K562 (cell line): Measurements from ENCODE around the gene SURF4. TPM values are rescaled to one million over a fixed set of nuclear protein-coding genes. Genes with fewer than 3 reads are reported as not detected.

Experiments
- ATAC-seq: fragments of 200-7000 bp; cut with Tn5 transposase; 3 replicates; pipeline ENCODE4 v1.9.1; 2020; ENCODE audit warnings: moderate library complexity
- BruUV-seq: library from RNA; stranded (reverse); fragments of 400-500 nt; replicated peaks from 2 replicates; lab custom pipeline; 2021; lab: Mats Ljungman, UMichigan
- CTCF ChIA-PET: fragments of 300-600 bp; formaldehyde crosslinking; extraction: SDS; loops from one replicate; lab custom pipeline; 2021; ENCODE audit warnings: low intra/inter-chr PET ratio; lab: Yijun Ruan, JAX
- POLR2A ChIA-PET: fragments of 300-600, 350-650 bp; sonication (Branson Sonifier 250); formaldehyde crosslinking; extraction: SDS; loops from one replicate; lab custom pipeline; 2021; ENCODE audit warnings: antibody characterized with exemption, inconsistent platforms; lab: Yijun Ruan, JAX
- DNase-seq, 4 experiments: peaks; one replicate each; pipeline versions ENCODE4 v3.0.0 to v3.0.0-alpha.2; 2011 to 2018; ENCODE audit warnings: low spot score in 3 of 4, mixed read lengths in 3 of 4; ENCODE audit errors: extremely low read depth in 1 of 4
- FAIRE-seq: peaks from 2 replicates; lab custom pipeline; 2011; peaks lifted over from hg19 to GRCh38; lab: Jason Lieb, UNC
- H2AFZ ChIP-seq: 2 replicates; pipeline ENCODE4 v1.6.0; 2011; ENCODE audit warnings: low read depth, low read length, control low read depth, inconsistent platforms
- H3K27ac ChIP-seq: fragments of 200-600 bp; 3 replicates; pipeline ENCODE4 v1.8.0; 2011; ENCODE audit warnings: low read depth, mild to moderate bottlenecking, control low read depth, inconsistent platforms, low read length, moderate library complexity, mixed read lengths; ENCODE audit errors: extremely low read depth
- H3K27me3 ChIP-seq, 2 experiments: fragments of 300-600 bp in 1 of 2; 2 replicates in 1 of 2; 3 replicates in 1 of 2; pipeline versions ENCODE4 v1.6.0 to v1.8.0; 2011; ENCODE audit warnings: inconsistent platforms in 2 of 2, low read length in 2 of 2, mild to moderate bottlenecking in 1 of 2, mixed read lengths in 1 of 2, moderate library complexity in 1 of 2; ENCODE audit not compliant: control insufficient read depth in 2 of 2, insufficient read depth in 2 of 2
- H3K36me3 ChIP-seq: fragments of 300-600 bp; 3 replicates; pipeline ENCODE4 v1.8.0; 2011; ENCODE audit warnings: mild to moderate bottlenecking, low read length, inconsistent platforms; ENCODE audit not compliant: control insufficient read depth, insufficient read depth
- H3K4me1 ChIP-seq, 2 experiments: fragments of 200-600 bp in 1 of 2; replicated peaks in 1 of 2; 2 replicates in 1 of 2; 3 replicates in 1 of 2; pipeline versions ENCODE4 v1.5.1 to v1.8.0; 2011; ENCODE audit warnings: inconsistent platforms in 2 of 2, low read length in 2 of 2, mild to moderate bottlenecking in 1 of 2, mixed read lengths in 1 of 2, moderate library complexity in 1 of 2; ENCODE audit not compliant: control insufficient read depth in 2 of 2, insufficient read depth in 2 of 2
- H3K4me2 ChIP-seq: 2 replicates; pipeline ENCODE4 v1.6.1; 2011; ENCODE audit warnings: low read length, control low read depth, inconsistent platforms, mixed read lengths; ENCODE audit not compliant: insufficient read depth
- H3K4me3 ChIP-seq: fragments of 200-600 bp; sonication (generic), shearing (Covaris generic); 2 replicates; pipeline ENCODE4 v1.5.1; 2016; ENCODE audit warnings: control low read depth, inconsistent platforms
- H3K79me2 ChIP-seq: fragments of 200-600 bp; 3 replicates; pipeline ENCODE4 v1.8.0; 2011; ENCODE audit warnings: low read length, inconsistent platforms; ENCODE audit not compliant: control insufficient read depth, insufficient read depth
- H3K9ac ChIP-seq, 2 experiments: 2 replicates each; pipeline versions ENCODE4 v1.6.0 to v1.6.1; 2011; ENCODE audit warnings: low read depth in 2 of 2, low read length in 2 of 2, control low read depth in 1 of 2, inconsistent platforms in 1 of 2, mild to moderate bottlenecking in 1 of 2, mixed read lengths in 1 of 2; ENCODE audit not compliant: insufficient read depth in 1 of 2
- H3K9me1 ChIP-seq: one replicate; pipeline ENCODE4 v1.6.0; 2011; ENCODE audit warnings: inconsistent platforms, mild to moderate bottlenecking, low read length, moderate library complexity; ENCODE audit not compliant: control insufficient read depth, insufficient read depth
- H3K9me3 ChIP-seq: replicated peaks from 2 replicates; pipeline ENCODE4 v1.5.1; 2011; ENCODE audit warnings: low read depth, low read length, inconsistent platforms; ENCODE audit not compliant: control insufficient read depth, insufficient read depth
- H4K20me1 ChIP-seq: replicated peaks from 2 replicates; pipeline ENCODE4 v1.6.1; 2011; ENCODE audit warnings: low read length, inconsistent platforms, mixed read lengths; ENCODE audit not compliant: control insufficient read depth, insufficient read depth
- ERF ChIP-seq: fragments of 450-650 bp; formaldehyde crosslinking; IDR thresholded peaks from 2 replicates; pipeline ENCODE4 v1.4.0; 2020; ENCODE audit warnings: mild to moderate bottlenecking, mixed read lengths
- FOSL1 ChIP-seq: fragments of 200-800 bp; sonication (Bioruptor generic); conservative IDR thresholded peaks from 2 replicates; pipeline ENCODE4 v1.6.1; 2016; ENCODE audit warnings: missing genetic modification characterization, missing compliant biosample characterization
- FOXK1 ChIP-seq: sonication (generic); formaldehyde crosslinking; IDR thresholded peaks from 2 replicates; pipeline ENCODE4 v1.8.0; 2022; ENCODE audit warnings: missing genetic modification reagents, mild to moderate bottlenecking, borderline replicate concordance
- GTF2A2 ChIP-seq: IDR thresholded peaks from 2 replicates; pipeline ENCODE4 v1.6.1; 2016; ENCODE audit warnings: mild to moderate bottlenecking, missing genetic modification characterization, missing compliant biosample characterization
- MAZ ChIP-seq, 2 experiments: fragments of 450-650 bp in 1 of 2; sonication (generic) in 1 of 2; formaldehyde crosslinking; IDR thresholded peaks in 1 of 2; conservative IDR thresholded peaks in 1 of 2; 2 replicates each; pipeline versions ENCODE4 v1.4.0 to v1.5.0; 2020; ENCODE audit warnings: mild to moderate bottlenecking in 1 of 2, missing genetic modification reagents in 1 of 2
- POLR2G ChIP-seq: fragments of 200-400 bp; formaldehyde crosslinking; IDR thresholded peaks from 2 replicates; pipeline ENCODE4 v1.6.1; 2017; ENCODE audit warnings: low read depth, mild to moderate bottlenecking, antibody characterized with exemption, low read length, moderate library complexity
- RBFOX2 ChIP-seq: fragments of 200-400 bp; formaldehyde crosslinking; IDR thresholded peaks from 2 replicates; pipeline ENCODE4 v1.6.1; 2017; ENCODE audit warnings: low read depth, mild to moderate bottlenecking, low read length, moderate library complexity
- SMAD1 ChIP-seq: fragments of 150-350 bp; IDR thresholded peaks from 2 replicates; pipeline ENCODE4 v1.6.1; 2014; ENCODE audit warnings: low read length, low read depth; ENCODE audit not compliant: partially characterized antibody
- TAF1 ChIP-seq: IDR thresholded peaks from 2 replicates; pipeline ENCODE4 v1.6.1; 2011; ENCODE audit warnings: mild to moderate bottlenecking, low read length, moderate library complexity; ENCODE audit not compliant: insufficient read depth, control insufficient read depth, severe bottlenecking; ENCODE audit errors: extremely low read depth
- ZBTB1 ChIP-seq: sonication (generic); formaldehyde crosslinking; IDR thresholded peaks from 2 replicates; pipeline ENCODE4 v1.8.1; 2023; ENCODE audit warnings: missing genetic modification reagents, low read depth, mild to moderate bottlenecking, borderline replicate concordance
- ZNF764 ChIP-seq: fragments of 250-450 bp; sonication (Bioruptor Pico); IDR thresholded peaks from 2 replicates; pipeline ENCODE4 v1.4.0; 2020; ENCODE audit warnings: low read depth, mild to moderate bottlenecking, moderate library complexity
- WGBS: fragments of 100-300 bp; shearing (Covaris generic); methylation state at CpG from one replicate; pipeline ENCODE4 v1.1.6; 2016; ENCODE audit warnings: low coverage, mixed read lengths; ENCODE audit not compliant: insufficient coverage; ENCODE audit errors: missing lambda C conversion rate; 5-methylcytosine and 5-hydroxymethylcytosine counted together
- in situ Hi-C: fragments of 300-500 bp; cut with MboI; formaldehyde crosslinking; loops from 4 replicates; pipeline ENCODE4 v1.15.0; 2018; ENCODE audit warnings: inconsistent platforms, mixed read lengths
- intact Hi-C: fragments of 100-400 bp; cut with micrococcal nuclease; formaldehyde crosslinking; loops from 2 replicates; pipeline ENCODE4 v1.14.2; 2022
- polyA plus RNA-seq, 8 experiments: library from polyadenylated mRNA; depleted of rRNA in 4 of 8; stranded (reverse) in 5 of 8; unstranded in 3 of 8; fragments of >200 nt; fragmentation: Nextera tagmentation in 2 of 8; fragmentation: Illumina TruSeq in 1 of 8; extraction: Ambion mirVana in 2 of 8; extraction: Trizol in 1 of 8; gene quantifications; 2 replicates each; pipeline versions ENCODE4 v1.2.1 to v1.2.3, GENCODE V29; 2011 to 2014; ENCODE audit warnings: inconsistent platforms in 1 of 8, missing spikeins in 1 of 8
- total RNA-seq, 7 experiments: library from RNA; depleted of rRNA in 6 of 7; stranded (reverse); fragments of >200 nt in 6 of 7; fragmentation: Illumina TruSeq in 2 of 7; extraction: Trizol in 2 of 7; gene quantifications; 2 replicates each; pipeline versions ENCODE4 v1.2.1 to v1.2.3, GENCODE V29; 2011 to 2021; ENCODE audit warnings: low replicate concordance in 1 of 7
- TF ChIP-seq, protein P1 (sequence below): fragments of 250-450 bp; sonication (Bioruptor Pico); IDR thresholded peaks from 2 replicates; pipeline ENCODE4 v1.4.0; 2020; ENCODE audit warnings: borderline replicate concordance

SURF4 gene
- total and polyA plus RNA-seq, 9 of the 15 experiments (the other 6 are each of a cell fraction or from before 2014, with no cell fraction given): 8.4 to 176 (median 130) TPM

GRCh38 chr9:133372144-133372543 is 3.7 kb downstream of the SURF4 start (continued):
- no peak for TF ChIP-seq FOXK1 (CRISPR knock-in tag)
- TF ChIP-seq, protein P1, sequence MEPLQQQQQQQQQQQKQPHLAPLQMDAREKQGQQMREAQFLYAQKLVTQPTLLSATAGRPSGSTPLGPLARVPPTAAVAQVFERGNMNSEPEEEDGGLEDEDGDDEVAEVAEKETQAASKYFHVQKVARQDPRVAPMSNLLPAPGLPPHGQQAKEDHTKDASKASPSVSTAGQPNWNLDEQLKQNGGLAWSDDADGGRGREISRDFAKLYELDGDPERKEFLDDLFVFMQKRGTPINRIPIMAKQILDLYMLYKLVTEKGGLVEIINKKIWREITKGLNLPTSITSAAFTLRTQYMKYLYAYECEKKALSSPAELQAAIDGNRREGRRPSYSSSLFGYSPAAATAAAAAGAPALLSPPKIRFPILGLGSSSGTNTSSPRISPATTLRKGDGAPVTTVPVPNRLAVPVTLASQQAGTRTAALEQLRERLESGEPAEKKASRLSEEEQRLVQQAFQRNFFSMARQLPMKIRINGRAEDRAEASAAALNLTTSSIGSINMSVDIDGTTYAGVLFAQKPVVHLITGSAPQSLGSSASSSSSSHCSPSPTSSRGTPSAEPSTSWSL (CRISPR knock-in tag): no peak
- TF ChIP-seq MAZ (CRISPR knock-in tag; conservative IDR thresholded peaks at IDR 0.05 in 1 of 2, IDR thresholded peaks at IDR 0.05 in 1 of 2): no peak

DNA sequence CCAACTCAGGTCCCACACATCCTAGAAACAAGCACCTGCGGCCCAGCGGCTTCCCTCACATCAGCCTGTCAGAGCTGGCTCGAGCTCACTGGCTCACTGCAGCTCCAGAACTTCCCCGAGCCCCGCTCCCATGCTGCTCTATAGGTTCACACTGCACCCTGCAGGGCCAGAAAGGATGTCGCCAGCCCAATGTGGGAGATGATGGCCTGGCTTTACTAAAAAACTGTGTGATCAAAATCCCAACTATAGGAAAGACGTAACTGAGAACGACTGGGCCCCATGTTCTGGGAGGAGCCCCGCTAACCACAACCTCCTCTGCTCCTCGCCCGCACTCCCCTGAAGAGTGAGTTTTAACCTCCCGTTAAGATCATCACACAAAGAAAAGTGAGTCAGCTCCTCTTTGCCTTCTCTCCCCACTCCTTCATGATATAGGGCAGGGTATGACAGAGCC is 4.6 kb downstream of the SURF4 start:
- Histone ChIP-seq H3K4me3 (no peak overlapping the region), H2AFZ (no peak overlapping the region), H3K9me3 (no peaks in the 10 kb centered on the region), H3K9ac (peak overlapping the region; percentile 7 to 81; a peak in 3 of 4 replicates), H3K9me1 (peaks cover 34% of the 10 kb centered on the region), H3K27ac (peak overlapping the region; percentile 59; the same call in 2 of the 3 replicates), H3K27me3 (no peaks in the 10 kb centered on the region), H3K4me2 (peak overlapping the region; percentile 45; the same call in 1 of the 2 replicates), H4K20me1 (peaks cover 72% of the 10 kb centered on the region), H3K79me2 (peaks cover 97% of the 10 kb centered on the region), H3K36me3 (peaks cover 78% of the 10 kb centered on the region), H3K4me1 (peaks cover 33 to 40% of the 10 kb centered on the region in 2 experiments; a peak in 4 of 5 replicates)
- ATAC-seq: no peak
- WGBS: 50% methylated on average over 12 of the region's 12 CpGs
- intact Hi-C loops: no loop called here
- BruUV-seq: no TSS peak
- TF ChIP-seq POLR2G: peak; percentile 51
- 0 out of 2 replicates have a peak, but pooled peaks have one; percentile 42 for TF ChIP-seq ERF (CRISPR knock-in tag)
- TF ChIP-seq ZNF764 (CRISPR knock-in tag): no peak
- TF ChIP-seq FOSL1: peak; percentile 41; the same call in 1 of the 2 replicates
- 0 out of 2 replicates have a peak, but pooled peaks have one; percentile 39 for TF ChIP-seq ZBTB1 (CRISPR knock-in tag)
- TF ChIP-seq SMAD1: no peak
- TF ChIP-seq GTF2A2: no peak
- peak; percentile 27 for TF ChIP-seq TAF1
- peak; percentile 54; the same call in 1 of the 2 replicates for TF ChIP-seq RBFOX2
- in situ Hi-C loops: no loop called here
- CTCF ChIA-PET: no interaction called here
- FAIRE-seq: no peak
- POLR2A ChIA-PET: interaction anchor here (0.6 to 8.5 kb wide), 7 partner anchors 7 to 115 kb away, joined by 3 to 109 read pairs (median 9); partner anchors contain the start of genes MED22, RPL7A, SURF1 and SURF2
- DNase-seq: peak in 2 of 4 experiments; percentile 45 to 54
